HG02798 (cell line): ENCODE data around the gene FTH1.
A peak's percentile ranks its signal among the peaks of the same experiment; 100 is the strongest.
"Not testable (repeated sequence)": the region's sequence is repeated elsewhere in the genome, so short reads cannot be mapped to it uniquely, and the experiment has no call there.

Experiments used
- ATAC-seq: cut with Tn5 transposase; IDR thresholded peaks from one replicate; pipeline ENCODE4 v1.9.1; 2021; ENCODE audit warnings: mild to moderate bottlenecking; ENCODE audit not compliant: unreplicated experiment, poor library complexity

The FTH1 gene

GRCh38 chr11:61967116-61967923 lies at the start of gene FTH1:
TSS of gene FTH1 (minus strand) at chr11:61967634. CDS start at chr11:61967425, 209 bp downstream.
- ATAC-seq: peak; percentile 75

GRCh38 chr11:62015615-62016014 lies 48.2 kb upstream of the FTH1 start:
- no peak for ATAC-seq

- ATAC-seq: no peak
Observed at GRCh38 chr11:62013537-62014476, 46.4 kb upstream of the FTH1 start.

- ATAC-seq: no peak
Observed at GRCh38 chr11:62012832-62013461, 45.5 kb upstream of the FTH1 start.

- ATAC-seq: no peak
Observed at GRCh38 chr11:62012451-62012831, 45.0 kb upstream of the FTH1 start.

GRCh38 chr11:62011881-62012280 lies 44.4 kb upstream of the FTH1 start:
- ATAC-seq: no peak

GRCh38 chr11:62010935-62011528 lies 43.6 kb upstream of the FTH1 start:
- ATAC-seq: no peak

- no peak for ATAC-seq
Observed at GRCh38 chr11:62008193-62008592, 40.8 kb upstream of the FTH1 start.

- ATAC-seq: no peak
Observed at GRCh38 chr11:62004473-62004872, 37.0 kb upstream of the FTH1 start.

- ATAC-seq: not testable (repeated sequence)
Observed at GRCh38 chr11:62002283-62002682, 34.8 kb upstream of the FTH1 start.

GRCh38 chr11:62001450-62002191 lies 34.2 kb upstream of the FTH1 start:
- ATAC-seq: no peak

GRCh38 chr11:62000539-62001446 lies 33.4 kb upstream of the FTH1 start:
- no peak for ATAC-seq

- no peak for ATAC-seq
Observed at GRCh38 chr11:61999141-61999975, 31.9 kb upstream of the FTH1 start.

- ATAC-seq: no peak
Observed at GRCh38 chr11:61996933-61997332, 29.5 kb upstream of the FTH1 start.

- ATAC-seq: no peak
Observed at GRCh38 chr11:61994981-61995380, 27.5 kb upstream of the FTH1 start.

- no peak for ATAC-seq
Observed at GRCh38 chr11:61985869-61986268, 18.4 kb upstream of the FTH1 start.

- ATAC-seq: no peak
Observed at GRCh38 chr11:61983419-61983818, 16.0 kb upstream of the FTH1 start.
